ENCODE results near the gene DVL2.

DNA sequence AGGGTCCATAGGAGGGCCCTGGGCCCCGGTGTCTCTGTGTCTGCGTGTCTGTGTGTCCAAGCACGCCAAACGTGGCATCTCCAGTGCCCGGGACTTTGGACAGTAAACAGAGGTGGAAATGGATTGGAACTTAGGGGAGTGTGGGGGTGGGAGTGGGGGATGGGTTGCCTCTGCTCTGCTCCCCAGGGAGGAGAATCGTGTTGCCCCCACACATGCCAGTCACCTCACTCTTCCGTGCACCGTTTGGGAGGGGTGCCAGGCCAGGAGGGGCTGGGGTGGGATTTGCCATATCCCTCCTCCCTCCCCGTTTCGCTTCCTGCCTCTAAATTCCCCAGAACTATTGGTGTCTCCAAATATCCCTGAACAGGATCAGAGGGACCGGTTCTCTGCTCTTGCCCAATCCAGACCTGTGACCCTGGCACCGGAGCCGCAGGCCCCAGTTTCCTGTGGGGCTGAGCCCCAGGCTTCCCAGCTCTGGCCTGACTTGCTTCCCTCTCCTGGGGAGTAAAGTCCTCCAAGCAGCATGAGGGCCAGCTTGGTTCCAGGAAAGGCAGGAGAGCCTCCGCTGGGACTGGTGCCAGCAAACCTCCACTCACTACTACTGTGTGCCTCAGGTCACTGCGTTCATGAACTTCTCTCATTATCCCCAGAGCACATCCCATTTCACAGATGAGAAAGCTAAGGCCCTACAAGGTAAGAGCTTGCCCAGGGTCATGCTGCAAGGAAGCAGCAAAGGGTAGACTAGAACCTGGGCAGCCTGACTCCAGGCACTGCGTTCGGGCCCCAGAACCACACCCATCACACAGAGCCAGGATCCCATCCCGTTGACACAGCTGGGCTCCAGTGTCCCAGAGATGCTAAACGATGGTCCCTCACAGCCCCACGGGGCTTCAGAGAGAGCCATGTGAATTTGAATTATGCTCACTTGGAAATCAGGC is 54.7 kb downstream of the DVL2 start, which contains the start of gene ASGR1:
- TF ChIP-seq FOXA3 (CRISPR knock-in tag; IDR thresholded peaks at IDR 0.05) (peak; percentile 67), U2AF2 (IDR thresholded peaks at IDR 0.05; ENCODE audit: low read depth, low read length) (no peak), RXRA (CRISPR knock-in tag; IDR thresholded peaks at IDR 0.05) (peak; percentile 86), EP300 (IDR thresholded peaks at IDR 0.05; ENCODE audit: low read depth in 2 of 2, low read length in 2 of 2) (peak; percentile 62 to 83), EP300 (CRISPR knock-in tag; IDR thresholded peaks at IDR 0.05; ENCODE audit: borderline replicate concordance) (peak; percentile 58; the same call in 1 of the 2 replicates)
- TF ChIP-seq, protein P1, sequence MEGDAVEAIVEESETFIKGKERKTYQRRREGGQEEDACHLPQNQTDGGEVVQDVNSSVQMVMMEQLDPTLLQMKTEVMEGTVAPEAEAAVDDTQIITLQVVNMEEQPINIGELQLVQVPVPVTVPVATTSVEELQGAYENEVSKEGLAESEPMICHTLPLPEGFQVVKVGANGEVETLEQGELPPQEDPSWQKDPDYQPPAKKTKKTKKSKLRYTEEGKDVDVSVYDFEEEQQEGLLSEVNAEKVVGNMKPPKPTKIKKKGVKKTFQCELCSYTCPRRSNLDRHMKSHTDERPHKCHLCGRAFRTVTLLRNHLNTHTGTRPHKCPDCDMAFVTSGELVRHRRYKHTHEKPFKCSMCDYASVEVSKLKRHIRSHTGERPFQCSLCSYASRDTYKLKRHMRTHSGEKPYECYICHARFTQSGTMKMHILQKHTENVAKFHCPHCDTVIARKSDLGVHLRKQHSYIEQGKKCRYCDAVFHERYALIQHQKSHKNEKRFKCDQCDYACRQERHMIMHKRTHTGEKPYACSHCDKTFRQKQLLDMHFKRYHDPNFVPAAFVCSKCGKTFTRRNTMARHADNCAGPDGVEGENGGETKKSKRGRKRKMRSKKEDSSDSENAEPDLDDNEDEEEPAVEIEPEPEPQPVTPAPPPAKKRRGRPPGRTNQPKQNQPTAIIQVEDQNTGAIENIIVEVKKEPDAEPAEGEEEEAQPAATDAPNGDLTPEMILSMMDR (CRISPR knock-in tag; IDR thresholded peaks at IDR 0.05), result 0 out of 2 replicates have a peak, but pooled peaks have one; percentile 14

Measured in HepG2 (cell line).